HG03439 (cell line): Measurements from ENCODE around the gene TRAPPC12.

ENCODE experiments used
- ATAC-seq: cut with Tn5 transposase; IDR thresholded peaks from one replicate; pipeline ENCODE4 v1.9.1; 2021; ENCODE audit warnings: mild to moderate bottlenecking, moderate library complexity; ENCODE audit not compliant: unreplicated experiment

Gene TRAPPC12

DNA sequence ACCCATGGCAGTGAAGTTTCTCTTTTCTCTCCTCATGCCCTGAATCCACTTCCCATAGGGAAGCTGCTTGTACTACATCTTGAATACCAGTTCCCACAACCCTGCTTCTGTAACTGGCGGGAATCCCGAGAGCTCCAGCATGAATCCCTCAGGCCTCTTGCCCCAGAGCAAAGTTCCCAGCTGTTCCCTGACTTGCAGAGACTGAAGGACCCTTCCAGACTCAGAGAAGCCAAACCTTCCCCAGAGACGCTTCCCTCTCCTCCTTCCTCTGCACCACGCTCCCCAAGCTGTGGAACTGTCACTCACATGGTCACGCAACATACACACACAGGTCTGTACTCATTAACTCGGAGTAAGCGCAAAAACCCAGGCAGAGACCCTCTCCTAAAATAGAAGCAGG, 26.4 kb downstream of the TRAPPC12 start:
- ATAC-seq = no peak

DNA sequence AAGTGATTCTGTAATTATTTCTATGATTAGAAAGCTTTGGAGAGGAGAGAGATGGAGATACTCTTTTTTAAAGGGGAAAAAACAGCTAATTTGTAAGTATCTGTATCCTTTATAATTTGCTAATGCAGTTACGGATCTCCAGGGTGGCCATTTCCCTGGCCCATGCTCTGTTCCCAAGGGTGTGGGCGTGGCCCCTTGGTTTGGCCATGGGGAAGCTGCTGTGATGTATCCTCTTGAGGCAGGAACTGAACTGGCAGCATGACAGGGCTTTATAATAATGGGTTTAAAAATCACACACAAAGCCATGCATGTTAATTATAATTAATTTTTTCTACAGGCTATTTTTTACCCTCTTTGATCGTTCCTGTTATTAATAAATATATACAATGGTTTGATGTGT, 27.0 kb downstream of the TRAPPC12 start:
- no peak for ATAC-seq

DNA sequence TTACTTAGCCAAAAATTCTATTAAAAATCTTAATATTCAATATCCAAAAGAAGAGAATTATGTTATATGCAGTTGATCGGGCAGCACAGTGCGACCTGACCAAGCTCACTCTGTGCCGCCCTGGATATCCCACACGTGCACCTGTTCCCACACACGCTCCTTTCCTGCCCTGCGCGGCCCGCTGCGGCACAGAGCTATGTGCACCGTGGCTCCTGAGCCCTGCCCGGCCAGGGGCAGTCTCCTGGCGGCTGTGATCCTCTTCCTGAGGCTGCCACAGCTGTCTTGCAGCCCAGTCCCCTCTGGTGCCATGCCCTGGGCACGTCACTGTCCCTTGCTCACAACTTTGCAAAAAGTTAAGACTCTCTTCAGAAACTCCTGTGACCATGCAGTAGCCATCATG, 29.3 kb downstream of the TRAPPC12 start:
- ATAC-seq = no peak

DNA sequence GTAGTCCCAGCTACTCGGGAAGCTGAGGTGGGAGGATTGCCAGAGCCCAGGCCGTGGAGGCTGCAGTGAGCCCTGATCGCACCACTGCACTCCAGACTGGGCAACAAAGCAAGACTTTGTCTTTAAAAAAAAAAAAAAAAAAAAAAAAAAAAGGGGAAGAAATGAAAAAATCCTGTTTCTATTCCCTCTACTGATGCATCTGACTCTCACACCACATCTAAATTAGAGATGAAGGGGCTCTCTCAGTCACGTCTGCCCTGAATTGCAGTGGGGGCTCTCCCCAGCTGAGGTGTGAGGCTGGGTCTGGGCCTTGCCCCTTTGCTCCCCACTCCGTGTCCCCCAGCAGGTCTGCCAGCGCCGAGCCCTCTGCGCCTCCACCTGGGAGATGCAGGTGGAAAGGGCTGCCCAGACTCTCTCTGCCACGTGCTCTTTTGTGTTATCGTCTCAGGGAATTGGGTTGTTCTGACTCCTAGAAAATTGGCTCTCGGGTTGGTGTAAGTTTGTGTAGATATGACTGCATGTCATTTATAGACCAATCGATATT, 30.2 kb downstream of the TRAPPC12 start:
- ATAC-seq = no peak

DNA sequence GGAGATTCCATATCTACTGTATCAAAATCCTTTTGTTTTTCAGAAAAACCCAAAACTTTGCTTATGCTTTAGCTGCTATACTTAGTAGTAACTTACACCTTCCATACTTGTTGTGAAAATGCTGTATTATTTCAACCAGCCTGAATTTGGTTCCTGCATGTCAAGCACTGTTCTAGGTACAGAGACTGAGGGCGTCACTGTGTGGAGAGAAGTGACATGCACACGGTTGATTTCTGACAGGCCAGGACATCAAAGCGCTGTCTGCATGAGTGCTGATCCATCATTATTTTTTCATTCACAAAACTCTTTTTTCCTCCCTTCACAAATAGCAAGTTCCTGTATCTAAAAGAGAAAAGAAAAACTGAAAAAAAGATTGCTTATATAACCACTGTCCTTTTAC, 31.6 kb downstream of the TRAPPC12 start:
- ATAC-seq = no peak

DNA sequence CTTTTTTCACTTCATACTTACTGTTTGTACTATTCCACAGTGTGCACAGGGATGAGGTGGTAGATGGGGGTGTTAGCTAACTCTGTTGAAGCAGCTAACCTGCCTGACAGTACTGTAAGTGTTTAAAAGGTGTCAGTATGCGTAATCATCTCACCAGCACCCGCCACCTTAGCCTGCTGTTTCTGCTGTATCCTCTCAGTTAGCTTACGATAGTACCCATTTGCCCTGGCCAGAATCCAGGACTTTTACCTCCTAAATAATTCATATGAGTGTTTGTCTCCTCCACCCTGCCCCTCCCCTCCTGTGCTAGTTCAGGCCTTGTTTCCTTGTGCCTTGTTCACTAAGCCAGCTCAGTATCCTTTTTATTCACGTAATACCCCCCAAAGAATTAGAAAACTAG, 34.2 kb downstream of the TRAPPC12 start:
- ATAC-seq = no peak

DNA sequence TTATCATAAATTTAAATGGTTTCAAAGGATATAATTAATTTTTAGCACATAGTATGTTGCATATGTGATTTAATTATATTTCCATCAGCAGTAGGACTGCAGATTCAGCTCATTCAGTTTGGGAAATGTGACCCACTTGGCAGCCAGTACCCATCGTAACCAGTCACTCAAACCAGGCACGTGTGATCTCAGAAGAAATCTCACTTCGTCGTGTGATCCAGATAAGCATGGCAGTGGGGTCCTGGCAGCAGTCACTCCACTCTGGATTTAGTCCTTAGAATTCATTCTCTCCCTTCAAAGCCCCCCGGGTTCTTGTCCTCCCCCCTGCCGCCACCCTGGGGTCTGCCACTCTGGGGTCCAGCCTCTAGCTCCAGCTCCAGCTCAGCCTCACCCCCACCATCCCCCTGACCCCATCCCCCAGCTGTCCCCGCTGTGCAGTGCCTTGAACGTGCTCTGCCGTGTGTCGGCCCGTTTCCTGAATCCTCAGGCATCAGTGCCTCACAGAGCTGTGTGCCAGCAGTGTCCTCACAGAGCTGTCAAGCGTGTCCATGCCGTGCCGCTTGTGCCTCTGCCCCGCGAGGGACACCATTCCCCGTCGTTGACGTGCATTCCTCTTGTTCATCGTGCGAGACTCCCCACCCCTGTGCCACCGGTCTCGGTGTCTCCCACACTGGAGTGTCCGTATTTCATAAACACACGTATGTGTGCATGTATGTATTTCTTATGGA, 34.8 kb downstream of the TRAPPC12 start:
- ATAC-seq = no peak

DNA sequence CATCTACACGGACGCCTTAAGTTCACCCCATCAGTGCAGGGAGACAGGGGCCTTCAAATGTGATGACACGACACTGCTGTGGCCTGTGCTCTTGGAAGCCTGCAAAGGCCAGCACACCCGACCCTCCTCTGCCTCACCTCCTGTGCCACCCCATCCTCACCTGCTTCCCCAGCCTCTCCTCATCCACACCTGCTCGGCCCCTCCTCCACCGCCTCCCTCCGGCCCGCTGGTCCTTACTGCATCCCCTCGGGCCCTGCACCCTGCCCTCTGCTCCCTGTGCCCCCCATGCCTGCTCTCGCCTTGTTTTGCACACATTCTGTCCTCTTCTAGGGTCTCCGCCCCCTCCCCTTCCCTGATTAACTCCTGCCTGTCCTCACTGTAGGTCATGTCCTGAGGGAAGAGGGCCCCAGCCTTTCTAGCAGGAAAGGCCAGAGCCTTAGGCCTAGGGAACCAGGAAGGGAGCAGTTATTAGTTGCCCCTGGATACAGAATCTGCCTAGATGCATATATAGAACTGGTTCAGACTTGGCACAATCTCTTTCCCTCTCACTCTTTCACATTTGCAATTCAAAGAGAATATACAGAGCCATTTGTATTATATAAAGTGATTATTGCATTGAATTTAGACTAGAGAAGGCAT, 39.4 kb downstream of the TRAPPC12 start:
- ATAC-seq = no peak

DNA sequence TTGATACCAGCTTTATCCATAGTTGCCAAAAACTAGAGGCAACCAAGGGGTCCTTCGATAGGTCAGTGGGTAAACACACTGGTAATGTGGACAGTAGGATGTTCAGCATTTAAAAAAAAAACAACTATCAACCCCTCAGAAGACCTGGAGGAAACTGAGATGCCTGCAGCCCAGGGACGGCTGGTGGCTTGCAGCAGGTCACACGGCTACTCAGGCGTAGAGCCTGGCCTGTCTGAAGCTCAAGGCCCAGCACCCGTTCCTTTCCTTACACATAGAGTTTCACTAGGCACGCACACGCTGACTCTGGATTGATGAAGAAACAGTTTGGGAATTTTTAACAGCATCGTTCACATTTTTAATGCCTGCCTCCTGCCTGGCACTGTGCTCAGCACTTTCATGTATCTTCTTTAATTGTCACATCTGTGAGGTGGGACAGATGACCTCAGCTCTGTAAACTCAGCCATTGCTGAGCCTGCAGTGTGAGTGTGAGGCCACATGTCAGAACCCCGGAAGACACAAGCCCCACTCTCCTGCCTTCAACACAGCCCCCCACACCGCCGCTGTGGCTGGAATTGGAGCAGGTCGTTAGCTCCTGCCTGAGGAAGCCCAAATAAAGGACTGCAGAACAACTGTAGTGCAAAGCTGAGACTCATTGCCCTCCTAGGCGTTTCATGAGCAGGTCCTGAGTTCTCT, 40.7 kb downstream of the TRAPPC12 start:
- no peak for ATAC-seq

DNA sequence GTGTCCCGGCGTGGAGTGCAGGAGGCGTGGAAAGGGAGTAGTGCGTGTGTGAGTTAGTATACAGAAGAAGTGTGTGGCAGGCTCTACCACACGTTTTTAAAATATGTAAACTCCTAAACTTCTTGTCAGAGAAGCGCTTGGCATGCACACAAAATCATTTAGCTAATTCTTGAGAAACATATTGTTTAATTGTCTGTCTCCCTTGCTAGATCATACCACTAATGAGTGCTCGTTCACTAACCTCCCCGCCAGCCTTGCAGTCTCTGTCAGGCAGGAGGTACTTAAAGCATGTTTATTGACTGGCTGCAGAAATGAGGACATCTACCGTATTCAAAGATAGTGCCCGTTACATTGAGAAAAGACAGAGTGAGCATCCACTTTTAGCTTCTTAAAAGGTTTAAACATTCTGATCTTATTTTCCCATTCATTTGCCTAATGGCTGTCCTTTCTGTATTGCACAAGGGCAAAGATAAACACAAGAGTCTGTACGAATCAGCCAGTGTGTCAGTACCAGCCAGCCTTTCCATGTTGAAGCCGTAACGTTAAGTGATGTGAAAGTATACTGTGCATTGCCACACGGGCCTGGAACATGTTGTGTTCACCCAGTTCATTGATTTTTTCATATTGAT, 41.4 kb downstream of the TRAPPC12 start:
- no peak for ATAC-seq

DNA sequence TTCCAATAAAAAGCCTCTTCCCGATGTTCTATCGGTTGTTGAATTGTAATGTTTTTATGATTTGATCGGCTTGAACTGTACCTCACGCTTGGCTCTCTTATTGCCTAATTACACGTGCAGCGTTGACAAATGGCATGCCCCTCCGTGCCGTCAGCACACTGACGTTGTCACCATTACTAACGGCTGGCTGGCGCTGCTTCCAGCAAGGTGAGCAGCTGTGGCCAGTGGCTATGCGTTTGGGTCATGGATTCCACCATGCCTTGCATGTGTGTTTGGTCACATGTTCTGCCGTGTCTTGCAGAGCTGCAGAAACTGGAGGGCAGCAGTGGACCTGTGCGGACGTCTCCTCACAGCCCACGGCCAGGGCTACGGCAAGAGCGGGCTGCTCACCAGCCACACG, 42.1 kb downstream of the TRAPPC12 start:
- no peak for ATAC-seq

DNA sequence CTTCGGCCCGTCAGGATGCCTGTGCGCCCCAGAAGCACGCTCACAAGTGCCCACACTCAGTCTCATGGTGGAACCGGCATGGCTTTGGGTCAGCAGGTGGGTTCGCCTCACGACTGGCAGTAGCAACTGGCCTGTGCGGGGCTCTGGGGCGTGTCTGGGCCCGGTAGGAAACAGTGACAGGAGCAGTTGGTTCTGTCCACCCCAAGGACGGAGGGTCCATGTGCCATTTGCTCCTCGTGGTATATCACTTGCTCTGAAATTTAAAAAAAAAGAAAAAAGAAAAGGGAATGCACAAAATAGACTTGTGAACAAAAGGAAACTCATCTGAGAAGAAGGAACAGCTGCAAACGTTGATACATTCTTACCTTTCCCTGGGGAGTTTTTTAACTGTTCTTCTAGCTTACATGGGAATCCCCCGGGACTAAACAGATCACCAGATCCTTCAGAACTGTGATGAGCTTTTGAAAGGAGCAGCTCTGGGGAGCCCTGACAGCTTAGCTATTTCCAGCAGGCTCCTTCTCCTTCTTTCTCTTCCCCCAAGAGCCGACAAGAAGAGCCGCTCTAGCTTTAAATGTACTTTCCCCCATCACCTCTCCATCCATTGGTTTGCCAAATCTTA, 42.8 kb downstream of the TRAPPC12 start:
- ATAC-seq = no peak

DNA sequence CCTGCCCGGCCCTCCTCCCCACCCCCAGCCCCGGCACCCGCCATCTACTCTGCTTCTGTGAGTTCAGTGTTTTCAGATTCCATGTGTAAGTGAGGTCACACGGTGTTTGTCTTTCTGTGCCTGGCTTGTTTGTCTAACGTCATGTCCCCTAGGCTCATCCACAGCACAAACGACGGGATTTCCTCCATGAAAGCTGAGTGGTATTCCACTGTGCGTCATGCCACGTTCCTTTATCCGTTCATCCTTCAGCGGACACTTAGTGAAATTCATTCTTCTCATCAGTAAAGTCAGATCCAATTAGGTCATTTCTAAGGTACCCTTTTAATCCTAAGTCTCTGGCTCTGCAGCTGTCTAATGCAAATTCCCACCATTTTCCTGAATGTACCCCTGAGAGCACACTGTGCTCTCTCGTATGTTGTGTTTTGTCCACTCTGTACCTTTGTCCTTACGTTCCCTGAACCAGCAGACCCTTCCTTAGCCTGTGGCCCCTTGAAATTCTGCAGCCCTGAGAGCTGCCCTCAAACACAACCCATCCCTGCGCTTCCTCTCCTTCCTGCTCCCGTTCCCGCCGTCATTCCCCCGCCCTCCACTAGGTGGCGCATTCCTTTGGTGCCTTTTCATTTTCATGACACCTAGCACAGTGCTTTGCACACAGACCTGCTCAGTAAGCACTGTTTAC, 44.1 kb downstream of the TRAPPC12 start:
- ATAC-seq = no peak

DNA sequence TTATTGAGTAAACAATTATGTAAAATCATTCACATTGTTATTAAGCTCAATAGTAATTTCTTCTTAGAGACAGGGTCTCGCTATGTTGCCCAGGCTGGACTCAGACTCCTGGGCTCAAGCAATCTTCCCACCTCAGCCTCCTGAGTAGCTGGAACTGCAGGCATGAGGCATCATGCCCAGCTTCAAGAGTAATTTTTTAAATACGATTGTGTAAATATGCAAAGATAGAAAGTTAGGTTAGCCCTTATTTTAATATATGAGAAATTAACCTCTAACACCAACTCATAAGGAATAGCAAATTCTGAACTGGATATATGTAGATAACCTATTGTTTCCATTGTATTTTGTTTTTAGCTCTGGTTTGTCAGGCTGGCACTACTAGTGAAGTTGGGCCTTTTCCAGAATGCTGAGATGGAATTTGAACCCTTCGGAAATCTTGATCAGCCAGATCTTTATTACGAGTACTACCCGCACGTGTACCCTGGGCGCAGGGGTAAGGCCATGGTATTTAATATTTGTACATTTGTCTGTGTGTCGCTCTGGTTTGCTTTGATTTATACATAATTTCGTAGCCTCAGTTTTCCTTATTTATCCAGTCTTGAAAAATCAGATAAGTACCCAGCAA, 44.8 kb downstream of the TRAPPC12 start:
- no peak for ATAC-seq

DNA sequence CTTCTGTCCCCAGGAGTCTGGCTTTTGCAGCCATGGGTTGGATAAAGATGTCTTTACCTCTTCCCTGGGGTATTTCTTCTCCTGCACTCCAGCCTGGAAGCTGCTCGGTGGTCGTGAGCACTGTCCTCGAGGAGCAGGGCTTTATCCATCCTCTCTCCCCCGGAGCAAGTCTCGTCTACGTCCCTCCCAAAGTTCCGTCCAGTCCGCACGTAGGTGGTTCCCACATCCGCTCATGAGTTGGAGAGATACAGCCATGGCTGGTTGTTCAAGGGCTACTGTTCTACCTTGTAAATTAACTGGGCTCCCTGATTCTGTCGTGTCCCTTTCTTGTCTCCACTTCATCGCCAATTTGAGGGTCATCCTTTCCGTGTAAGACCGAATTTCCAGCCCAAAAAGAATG, 47.1 kb downstream of the TRAPPC12 start:
- no peak for ATAC-seq

DNA sequence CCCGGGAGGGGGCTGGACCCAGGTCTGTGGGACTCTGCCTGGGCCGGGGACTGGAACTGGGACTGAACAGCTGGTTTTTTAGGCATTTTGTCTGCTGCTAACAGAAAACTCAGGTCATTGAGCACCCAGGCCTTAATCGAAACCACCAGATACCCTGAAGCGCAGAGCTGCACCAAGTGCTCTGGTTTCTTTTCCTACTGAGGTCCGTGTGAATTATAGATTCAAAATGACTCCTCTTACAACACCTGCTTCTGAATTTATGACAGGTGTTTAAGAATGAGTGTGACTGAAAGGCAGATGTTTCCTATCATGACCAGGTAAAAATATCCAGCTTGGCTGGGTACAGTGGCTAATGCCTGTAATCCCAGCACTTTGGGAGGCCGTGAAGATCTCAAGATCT, 47.8 kb downstream of the TRAPPC12 start:
- no peak for ATAC-seq

DNA sequence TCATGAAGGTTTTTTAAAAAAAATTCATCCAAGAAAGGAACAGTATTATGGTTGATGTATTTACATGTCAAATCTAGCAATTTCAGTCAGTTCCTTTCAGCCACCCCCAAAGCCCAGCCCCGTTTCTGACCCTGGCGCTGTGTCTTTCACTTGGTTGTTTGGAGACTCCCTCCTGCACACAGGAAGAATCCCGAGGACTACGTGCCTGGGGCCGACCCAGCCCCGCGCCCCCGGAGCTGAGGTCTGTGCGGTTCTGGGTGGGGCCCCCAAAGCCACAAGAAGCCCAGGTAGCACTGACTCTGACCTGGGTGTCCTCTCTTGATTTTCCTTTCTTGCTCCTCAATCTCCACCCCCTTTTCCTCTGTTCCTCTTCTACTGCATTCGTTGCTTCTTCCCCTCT, 49.1 kb downstream of the TRAPPC12 start:
- ATAC-seq = no peak

DNA sequence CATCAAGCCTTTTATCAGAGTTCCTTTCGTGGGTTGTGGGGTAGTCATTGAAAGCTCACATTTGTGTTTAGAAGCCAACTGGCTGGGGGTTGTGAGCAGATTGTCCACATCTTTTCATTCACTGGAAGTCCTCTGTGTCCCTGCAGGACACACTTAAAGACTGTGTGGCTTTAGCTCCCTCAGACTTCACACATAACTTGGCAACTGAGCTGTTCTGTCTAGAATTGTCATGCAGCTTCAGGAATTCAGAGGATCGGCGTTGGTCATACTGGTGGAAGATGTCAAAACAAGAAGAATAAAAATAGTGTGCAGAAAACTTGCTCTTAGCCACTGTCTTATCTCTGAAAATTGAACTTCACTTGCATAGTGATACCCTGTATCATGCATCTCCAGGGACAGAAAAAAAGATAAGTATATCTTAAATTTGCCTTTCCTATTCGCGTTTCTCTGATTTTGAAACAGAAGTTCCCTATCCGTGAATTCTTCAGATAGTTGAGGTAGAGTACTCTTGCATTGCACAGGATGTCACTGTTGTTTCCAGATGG, 49.6 kb downstream of the TRAPPC12 start:
- no peak for ATAC-seq

DNA sequence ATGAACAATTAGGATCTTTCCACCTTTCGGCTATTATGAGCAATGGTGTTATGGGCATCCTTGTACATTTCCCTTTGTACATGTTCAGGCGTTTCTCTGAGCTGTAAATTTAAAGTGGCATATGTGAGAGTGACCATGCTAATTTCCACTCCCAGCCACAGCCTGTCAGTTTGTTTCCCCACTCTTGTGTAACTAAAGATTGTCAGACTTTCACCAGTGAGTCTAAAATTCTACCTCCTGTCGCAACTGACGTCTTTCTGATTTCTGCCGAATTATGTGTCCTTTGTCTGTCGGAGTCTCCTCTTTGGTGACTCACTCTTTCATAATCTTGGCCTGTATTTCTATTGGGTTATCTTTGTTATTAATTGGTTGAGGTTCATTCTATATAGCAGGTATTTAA, 50.7 kb downstream of the TRAPPC12 start:
- ATAC-seq = no peak
